OCI-LY1 (cell line): ENCODE results near the gene PPIE.
"Not testable (repeated sequence)": the region's sequence is repeated elsewhere in the genome, so short reads cannot be mapped to it uniquely, and the experiment has no call there.

ENCODE experiments used
- H2AFZ ChIP-seq: fragments of 200-600 bp; sonication (generic), shearing (Covaris generic); 2 replicates; pipeline ENCODE4 v1.6.0; 2014; ENCODE audit warnings: antibody characterized with exemption, mild to moderate bottlenecking, low read length
- H3F3A ChIP-seq: fragments of 200-600 bp; sonication (generic), shearing (Covaris generic); 2 replicates; pipeline ENCODE4 v1.6.0; 2014; ENCODE audit warnings: mild to moderate bottlenecking, antibody characterized with exemption, low read length, moderate library complexity; ENCODE audit not compliant: insufficient read depth
- H3K27ac ChIP-seq: fragments of 200-600 bp; sonication (generic); 2 replicates; pipeline ENCODE4 v1.5.1; 2014; ENCODE audit warnings: low read length, mixed run types, mild to moderate bottlenecking, low read depth; ENCODE audit not compliant: poor library complexity, severe bottlenecking
- H3K27me3 ChIP-seq: fragments of 200-600 bp; sonication (generic); 2 replicates; pipeline ENCODE4 v1.6.0; 2014; ENCODE audit warnings: antibody characterized with exemption, mild to moderate bottlenecking, low read length, moderate library complexity; ENCODE audit not compliant: insufficient read depth
- H3K36me3 ChIP-seq: fragments of 200-600 bp; sonication (generic); 2 replicates; pipeline ENCODE4 v1.6.1; 2014; ENCODE audit warnings: mild to moderate bottlenecking, antibody characterized with exemption, low read length, moderate library complexity, mixed read lengths; ENCODE audit not compliant: insufficient read depth
- H3K4me1 ChIP-seq: fragments of 200-600 bp; sonication (generic); 2 replicates; pipeline ENCODE4 v1.5.1; 2014; ENCODE audit warnings: mild to moderate bottlenecking, low read length, moderate library complexity; ENCODE audit not compliant: insufficient read depth, severe bottlenecking
- H3K4me2 ChIP-seq: fragments of 200-600 bp; sonication (generic), shearing (Covaris generic); 2 replicates; pipeline ENCODE4 v1.6.1; 2014; ENCODE audit warnings: low read length
- H3K4me3 ChIP-seq: fragments of 200-600 bp; sonication (generic); 2 replicates; pipeline ENCODE4 v1.5.1; 2014; ENCODE audit warnings: low read length, low read depth, mild to moderate bottlenecking, mixed read lengths; ENCODE audit not compliant: poor library complexity, severe bottlenecking
- H3K79me2 ChIP-seq: fragments of 200-600 bp; shearing (Covaris generic); 2 replicates; pipeline ENCODE4 v1.6.1; 2016; ENCODE audit warnings: mixed run types, low read length, mixed read lengths; ENCODE audit not compliant: insufficient read depth
- H3K9ac ChIP-seq: fragments of 200-600 bp; sonication (generic), shearing (Covaris generic); 2 replicates; pipeline ENCODE4 v1.6.1; 2014; ENCODE audit warnings: mild to moderate bottlenecking, low read length, mixed read lengths
- H3K9me2 ChIP-seq: fragments of 200-600 bp; sonication (generic), shearing (Covaris generic); 2 replicates; pipeline ENCODE4 v1.6.1; 2014; ENCODE audit warnings: low read depth, mild to moderate bottlenecking, low read length, mixed read lengths
- H3K9me3 ChIP-seq: fragments of 200-600 bp; shearing (Covaris generic); 2 replicates; pipeline ENCODE4 v1.6.1; 2014; ENCODE audit warnings: low read length, mixed read lengths
- H4K20me1 ChIP-seq: fragments of 200-600 bp; sonication (generic), shearing (Covaris generic); 2 replicates; pipeline ENCODE4 v1.6.0; 2016; ENCODE audit warnings: mild to moderate bottlenecking, low read length; ENCODE audit not compliant: insufficient read depth

PPIE gene

DNA sequence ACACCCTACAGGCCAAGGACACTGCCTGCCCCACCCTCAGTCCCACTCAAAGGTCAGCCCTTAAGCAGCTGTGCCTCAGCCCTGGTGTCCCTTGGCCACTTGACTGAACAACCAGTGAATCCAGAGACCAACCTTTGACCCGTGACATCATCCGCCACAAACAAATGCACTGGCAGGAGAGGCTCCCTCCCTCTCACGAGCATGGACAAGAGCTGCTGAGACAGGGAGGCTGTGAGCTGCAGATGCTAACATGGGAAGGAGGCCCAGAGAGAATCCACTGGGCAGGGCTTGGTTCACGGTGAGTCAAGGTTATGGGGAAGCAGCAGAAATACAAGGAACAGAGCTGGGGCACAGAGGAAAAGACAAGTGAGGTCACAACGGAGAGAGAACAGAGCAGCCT lies 27.8 kb downstream of the PPIE start:
- not testable (repeated sequence) for H3K4me2 ChIP-seq, H3K27ac ChIP-seq, H3F3A ChIP-seq, H3K9me3 ChIP-seq, H2AFZ ChIP-seq, H3K4me1 ChIP-seq, H3K4me3 ChIP-seq, H3K79me2 ChIP-seq, H3K9me2 ChIP-seq, H3K9ac ChIP-seq, H3K36me3 ChIP-seq, H3K27me3 ChIP-seq, H4K20me1 ChIP-seq

DNA sequence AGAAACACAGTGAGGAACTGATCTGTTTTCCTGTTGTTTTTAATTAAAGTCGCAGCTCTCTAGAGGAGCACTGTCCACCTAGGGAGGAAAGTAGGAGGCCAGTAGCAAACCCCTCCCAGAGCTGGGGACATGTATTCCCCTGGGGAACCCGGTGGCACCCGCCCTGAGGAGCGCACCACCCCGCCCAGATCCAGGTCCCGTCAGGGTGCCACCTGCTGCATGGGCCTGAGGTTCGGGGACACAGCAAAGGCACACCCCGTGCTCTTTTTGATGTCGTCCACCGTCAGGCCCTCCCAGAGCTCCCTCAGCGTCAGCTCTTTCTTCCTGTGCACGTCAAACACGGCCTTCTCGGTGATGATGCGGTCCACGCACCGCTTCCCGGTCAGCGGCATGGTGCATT lies 30.8 kb downstream of the PPIE start:
- H3F3A ChIP-seq, H3K9ac ChIP-seq, H3K27me3 ChIP-seq, H4K20me1 ChIP-seq, H3K4me2 ChIP-seq, H3K79me2 ChIP-seq, H3K36me3 ChIP-seq, H3K4me3 ChIP-seq, H3K9me2 ChIP-seq, H3K9me3 ChIP-seq, H3K27ac ChIP-seq, H2AFZ ChIP-seq, H3K4me1 ChIP-seq: not testable (repeated sequence)

DNA sequence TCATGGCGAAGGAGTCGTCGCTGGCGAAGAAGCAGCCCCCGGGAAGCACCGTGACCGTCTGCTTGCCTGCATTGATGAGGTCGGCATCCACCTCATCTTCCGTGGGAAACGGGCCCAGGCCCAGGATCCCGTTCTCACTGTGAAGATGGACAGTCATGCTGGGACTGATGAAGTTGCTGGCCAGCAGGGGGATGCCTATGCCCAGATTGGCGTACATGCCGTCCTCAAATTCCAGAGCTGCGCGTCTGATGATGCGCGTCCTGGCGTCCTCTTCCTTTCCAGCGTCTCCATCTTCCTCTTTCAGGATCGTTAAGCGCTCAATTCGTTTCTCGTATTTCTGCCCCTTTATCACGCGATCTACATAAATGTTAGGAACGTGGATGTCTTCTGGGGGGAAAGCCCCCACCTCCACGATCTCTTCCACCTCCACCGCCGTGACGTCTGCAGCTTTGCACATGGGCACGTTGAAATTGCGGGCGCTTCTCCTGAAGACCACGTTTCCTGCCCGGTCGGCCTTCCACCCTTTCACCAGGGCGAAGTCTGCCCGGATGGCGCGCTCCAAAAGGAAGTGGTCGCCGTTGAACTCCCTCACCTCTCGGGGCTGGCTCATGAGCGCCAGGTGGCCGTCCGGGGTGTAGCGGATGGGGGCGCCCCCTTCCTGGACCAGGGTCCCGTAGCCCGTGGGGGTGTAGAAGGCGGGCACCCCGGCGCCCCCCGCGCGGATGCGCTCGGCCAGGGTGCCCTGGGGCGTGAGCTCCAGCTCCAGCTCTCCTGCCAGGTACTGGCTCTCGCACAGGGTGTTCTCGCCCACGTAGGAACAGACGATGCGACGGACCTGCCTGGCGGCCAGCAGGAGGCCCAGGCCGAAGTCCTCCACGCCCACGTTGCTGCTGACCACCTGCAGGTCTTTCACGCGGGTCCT lies 31.7 kb downstream of the PPIE start:
- H3K4me3 ChIP-seq, H3K36me3 ChIP-seq, H3K9me3 ChIP-seq, H3K4me1 ChIP-seq, H3K27ac ChIP-seq, H3K27me3 ChIP-seq, H3K9me2 ChIP-seq, H4K20me1 ChIP-seq, H3K79me2 ChIP-seq, H2AFZ ChIP-seq, H3F3A ChIP-seq, H3K9ac ChIP-seq, H3K4me2 ChIP-seq: not testable (repeated sequence)

DNA sequence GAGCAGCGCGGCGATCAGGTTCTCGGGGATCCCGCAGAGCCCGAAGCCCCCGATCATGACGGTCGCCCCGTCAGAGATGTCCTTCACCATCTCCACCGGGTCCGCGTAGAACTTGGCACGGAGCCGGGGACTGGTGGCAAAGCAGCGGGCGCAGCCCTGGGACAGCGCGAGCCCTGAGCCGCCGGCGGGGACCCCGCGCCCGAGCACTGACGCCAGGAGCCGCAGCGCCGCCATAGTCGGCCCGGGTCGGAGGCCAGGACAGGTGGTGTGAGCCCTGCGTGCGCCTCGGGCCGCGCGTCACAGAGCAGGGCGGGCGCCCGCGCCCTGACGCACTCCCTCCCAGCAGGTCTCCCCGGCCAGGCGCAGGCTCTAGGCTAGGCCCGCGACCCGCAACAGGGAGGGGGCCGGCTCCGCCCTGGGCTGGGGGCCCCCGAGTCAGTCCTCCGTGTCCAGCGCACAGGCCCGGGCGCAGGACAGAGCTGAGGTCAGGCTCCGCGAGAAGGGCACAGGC lies 32.4 kb downstream of the PPIE start, which contains the start of gene OXCT2:
Gene OXCT2 (minus strand): TSS at position 327 of the 511 bp plus-strand sequence. CDS start 93 bp downstream, at position 234.
- H3K27ac ChIP-seq, H3K79me2 ChIP-seq, H3K4me1 ChIP-seq, H3K9ac ChIP-seq, H4K20me1 ChIP-seq, H3K4me2 ChIP-seq, H2AFZ ChIP-seq, H3K27me3 ChIP-seq, H3K36me3 ChIP-seq, H3K9me3 ChIP-seq, H3F3A ChIP-seq, H3K9me2 ChIP-seq, H3K4me3 ChIP-seq: not testable (repeated sequence)

DNA sequence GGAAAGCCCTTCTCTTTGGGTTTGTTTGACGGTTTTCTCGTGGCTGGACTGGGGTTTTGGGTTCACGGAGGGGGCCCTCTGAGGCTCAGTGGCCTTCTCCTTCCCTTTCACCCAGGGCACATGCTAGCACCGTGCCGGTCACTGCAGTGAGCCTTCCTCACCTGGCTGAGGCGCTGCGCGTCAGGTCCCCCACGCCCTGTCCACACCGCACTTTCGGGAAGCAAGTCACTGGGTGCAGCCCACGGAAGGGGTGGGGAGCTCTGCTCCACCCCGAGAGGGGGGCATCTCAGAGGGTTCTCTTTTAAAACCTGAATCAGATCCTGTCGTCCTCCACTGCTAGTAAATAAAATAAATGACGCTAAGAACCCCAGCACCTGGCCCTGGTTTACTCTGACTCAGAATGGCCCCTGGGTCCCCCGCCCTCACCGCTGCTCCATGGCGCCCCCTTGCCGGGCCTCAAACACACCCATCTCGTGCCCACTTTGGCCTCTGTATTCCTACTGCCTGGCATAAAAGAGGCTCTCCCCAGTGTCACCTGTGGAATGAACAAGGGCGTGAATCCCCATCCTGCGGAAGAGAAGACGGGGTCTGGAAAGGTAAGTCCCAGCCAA lies 34.8 kb downstream of the PPIE start:
- H3K9me3 ChIP-seq, H3K27me3 ChIP-seq, H3F3A ChIP-seq, H3K4me2 ChIP-seq, H3K9me2 ChIP-seq, H4K20me1 ChIP-seq, H3K27ac ChIP-seq, H3K9ac ChIP-seq, H3K36me3 ChIP-seq, H3K4me3 ChIP-seq, H3K79me2 ChIP-seq, H2AFZ ChIP-seq, H3K4me1 ChIP-seq: not testable (repeated sequence)

GRCh38 chr1:39775141-39775540 lies 36.5 kb downstream of the PPIE start:
- H3F3A ChIP-seq, H3K36me3 ChIP-seq, H4K20me1 ChIP-seq, H3K27me3 ChIP-seq, H3K9me3 ChIP-seq, H3K9me2 ChIP-seq, H3K4me3 ChIP-seq, H3K79me2 ChIP-seq, H2AFZ ChIP-seq, H3K4me1 ChIP-seq, H3K9ac ChIP-seq, H3K4me2 ChIP-seq, H3K27ac ChIP-seq: not testable (repeated sequence)

GRCh38 chr1:39775676-39776399 lies 37.2 kb downstream of the PPIE start:
- not testable (repeated sequence) for H3F3A ChIP-seq, H3K27me3 ChIP-seq, H3K79me2 ChIP-seq, H3K9me3 ChIP-seq, H3K27ac ChIP-seq, H3K36me3 ChIP-seq, H3K9me2 ChIP-seq, H3K4me2 ChIP-seq, H2AFZ ChIP-seq, H3K4me1 ChIP-seq, H4K20me1 ChIP-seq, H3K4me3 ChIP-seq, H3K9ac ChIP-seq
